ENCODE results near the gene NKX1-1. TPM values are rescaled to one million over a fixed set of nuclear protein-coding genes. Genes with fewer than 3 reads are reported as not detected.
"Not testable (repeated sequence)": the region's sequence is repeated elsewhere in the genome, so short reads cannot be mapped to it uniquely, and the experiment has no call there.

The NKX1-1 gene
- polyA plus RNA-seq, 4 donors: not detected

GRCh38 chr4:1376391-1376840, 29.8 kb downstream of the NKX1-1 start:
- no peak for DNase-seq (ENCODE audit: low read depth in 4 of 4, low spot score in 3 of 4)

DNA sequence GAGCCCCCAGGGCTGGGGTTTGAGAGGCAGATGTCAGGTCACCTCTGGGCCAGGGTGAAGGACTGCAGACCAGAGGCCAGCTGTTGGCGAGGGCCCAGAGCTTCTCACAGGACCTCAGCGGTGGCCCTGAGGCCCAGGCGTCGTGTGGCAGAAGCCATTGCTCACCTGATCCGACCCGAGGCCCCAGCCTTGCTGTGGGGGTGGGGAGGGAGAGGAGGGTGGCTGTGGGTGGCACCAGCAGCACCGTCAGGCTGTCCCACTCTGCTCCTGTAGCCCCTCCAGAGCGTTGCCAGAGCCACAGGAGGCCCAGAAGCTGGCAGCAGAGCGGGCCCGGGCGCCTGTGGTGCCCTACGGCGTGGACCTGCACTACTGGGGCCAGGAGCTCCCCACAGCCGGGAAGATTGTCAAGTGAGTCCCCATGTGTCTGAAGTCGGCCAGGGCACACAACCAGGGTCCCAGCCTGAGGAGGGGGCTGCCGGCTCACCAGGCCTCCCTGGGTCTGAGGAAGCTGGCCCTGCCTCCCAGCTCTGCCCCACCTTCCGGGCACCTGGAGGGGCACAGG, 30.4 kb downstream of the NKX1-1 start:
- DNase-seq (ENCODE audit: low read depth in 4 of 4, low spot score in 3 of 4): no peak

DNA sequence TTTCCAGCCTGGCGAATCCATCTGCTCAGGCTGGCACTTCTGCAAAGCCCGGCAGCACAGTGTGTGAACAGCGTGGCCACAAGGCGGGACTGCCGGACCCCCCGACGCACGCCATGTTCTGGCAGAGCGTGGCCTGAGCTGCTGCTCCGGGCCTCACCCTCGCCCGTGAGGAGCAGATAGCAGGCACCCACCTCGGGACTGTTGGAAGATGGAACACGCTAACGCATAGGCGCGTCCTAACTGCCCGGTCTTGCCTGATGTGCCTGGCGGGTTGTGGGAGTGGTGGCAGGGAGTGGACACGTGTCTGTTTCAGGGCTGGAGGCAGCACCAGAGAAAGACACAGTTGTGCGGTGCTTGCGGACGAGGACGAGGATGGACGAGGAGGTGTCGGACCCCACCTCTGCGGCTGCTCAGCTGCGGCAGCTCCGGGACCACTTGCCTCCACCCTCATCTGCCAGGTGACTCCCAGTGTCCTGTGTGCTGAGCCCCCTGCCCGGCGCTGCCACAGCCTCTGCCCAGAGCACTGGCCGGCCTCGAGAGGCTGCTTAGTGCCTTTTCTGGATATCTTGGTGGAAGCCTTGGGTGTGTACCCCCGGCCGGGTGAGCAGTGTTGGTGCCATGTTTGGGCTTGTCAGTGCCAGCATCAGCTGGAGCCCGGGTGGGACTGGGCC, 31.1 kb downstream of the NKX1-1 start:
- no peak for DNase-seq (ENCODE audit: low read depth in 4 of 4, low spot score in 3 of 4)

DNA sequence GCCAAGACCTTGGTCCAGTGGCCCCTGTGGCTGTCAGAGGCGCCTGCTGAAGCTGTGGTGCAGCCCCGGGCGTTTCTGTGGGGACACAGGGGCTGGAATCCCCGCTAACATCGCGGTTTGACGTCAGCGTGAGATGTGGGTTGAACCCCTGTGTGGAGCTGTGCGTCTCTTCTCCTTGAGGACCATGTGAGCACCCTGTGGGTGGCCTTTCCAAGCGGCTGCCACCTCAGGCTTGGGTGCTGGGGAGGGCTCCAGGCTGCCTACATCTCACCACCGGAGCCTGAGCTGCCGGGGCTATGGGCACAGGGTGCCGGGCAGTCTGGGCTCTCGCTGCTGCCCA, 31.6 kb downstream of the NKX1-1 start:
- no peak for DNase-seq (ENCODE audit: low read depth in 4 of 4, low spot score in 3 of 4)

GRCh38 chr4:1373892-1374705, 32.1 kb downstream of the NKX1-1 start:
- no peak for DNase-seq (ENCODE audit: low read depth in 4 of 4, low spot score in 3 of 4)

- not testable (repeated sequence) for DNase-seq (ENCODE audit: low read depth in 4 of 4, low spot score in 3 of 4)
These were observed 33.7 kb downstream of the NKX1-1 start for GRCh38 chr4:1372576-1372975.

- no peak for DNase-seq (ENCODE audit: low read depth in 4 of 4, low spot score in 3 of 4)
These were observed 34.8 kb downstream of the NKX1-1 start for GRCh38 chr4:1371176-1372165.

- no peak for DNase-seq (ENCODE audit: low read depth in 4 of 4, low spot score in 3 of 4)
These were observed 35.7 kb downstream of the NKX1-1 start for GRCh38 chr4:1370321-1371124.

DNA sequence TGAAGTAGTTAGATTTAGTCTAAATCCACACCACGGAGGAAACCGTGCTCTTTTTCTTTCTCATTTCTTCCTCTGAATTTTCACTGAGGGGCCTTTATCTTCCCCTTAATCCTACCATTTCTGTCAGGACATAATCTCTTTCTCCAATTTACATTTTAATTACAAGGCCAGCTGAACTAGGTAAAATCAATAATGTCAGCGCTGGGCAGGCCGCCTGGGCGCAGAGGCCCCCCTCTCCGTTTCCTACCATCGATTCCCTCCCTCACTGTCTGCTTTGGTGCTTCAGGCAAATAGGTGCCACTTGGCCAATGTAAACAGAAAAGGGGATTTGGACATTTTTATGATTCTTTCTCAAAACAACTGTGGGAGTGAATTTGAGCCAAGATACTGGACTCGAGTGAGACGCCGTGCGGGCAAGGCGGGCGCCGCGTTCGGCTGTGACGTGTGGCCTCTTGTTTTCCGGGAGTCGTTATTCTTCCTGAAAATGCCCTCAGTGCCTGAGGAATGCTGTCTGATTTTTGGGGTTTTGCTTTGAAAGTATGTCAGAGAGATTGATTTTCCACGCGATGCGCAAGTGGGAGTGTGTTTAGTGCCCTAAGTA, 36.7 kb downstream of the NKX1-1 start:
- DNase-seq (ENCODE audit: low read depth in 4 of 4, low spot score in 3 of 4): no peak

GRCh38 chr4:1369091-1369450, 37.2 kb downstream of the NKX1-1 start:
- DNase-seq (ENCODE audit: low read depth in 4 of 4, low spot score in 3 of 4): no peak

GRCh38 chr4:1368421-1369090, 37.7 kb downstream of the NKX1-1 start:
- no peak for DNase-seq (ENCODE audit: low read depth in 4 of 4, low spot score in 3 of 4)

DNA sequence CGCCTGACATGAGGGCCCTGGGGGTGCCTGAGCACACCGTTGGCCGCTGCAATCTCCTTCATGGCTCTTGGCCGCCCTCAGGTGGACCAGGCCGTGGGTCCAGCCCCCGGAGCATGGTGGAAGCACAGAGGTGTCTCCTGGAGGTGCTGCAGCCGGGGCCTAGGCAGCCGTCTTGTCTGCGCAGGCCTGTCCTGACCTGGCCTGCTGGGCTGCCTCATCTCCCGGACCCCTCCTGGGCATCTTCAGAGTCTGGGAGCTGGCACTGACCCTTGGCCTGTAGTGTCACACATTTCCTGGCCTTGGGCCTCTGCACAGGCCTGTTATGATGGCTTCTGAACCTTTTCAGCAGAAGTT, 38.3 kb downstream of the NKX1-1 start:
- no peak for DNase-seq (ENCODE audit: low read depth in 4 of 4, low spot score in 3 of 4)

DNA sequence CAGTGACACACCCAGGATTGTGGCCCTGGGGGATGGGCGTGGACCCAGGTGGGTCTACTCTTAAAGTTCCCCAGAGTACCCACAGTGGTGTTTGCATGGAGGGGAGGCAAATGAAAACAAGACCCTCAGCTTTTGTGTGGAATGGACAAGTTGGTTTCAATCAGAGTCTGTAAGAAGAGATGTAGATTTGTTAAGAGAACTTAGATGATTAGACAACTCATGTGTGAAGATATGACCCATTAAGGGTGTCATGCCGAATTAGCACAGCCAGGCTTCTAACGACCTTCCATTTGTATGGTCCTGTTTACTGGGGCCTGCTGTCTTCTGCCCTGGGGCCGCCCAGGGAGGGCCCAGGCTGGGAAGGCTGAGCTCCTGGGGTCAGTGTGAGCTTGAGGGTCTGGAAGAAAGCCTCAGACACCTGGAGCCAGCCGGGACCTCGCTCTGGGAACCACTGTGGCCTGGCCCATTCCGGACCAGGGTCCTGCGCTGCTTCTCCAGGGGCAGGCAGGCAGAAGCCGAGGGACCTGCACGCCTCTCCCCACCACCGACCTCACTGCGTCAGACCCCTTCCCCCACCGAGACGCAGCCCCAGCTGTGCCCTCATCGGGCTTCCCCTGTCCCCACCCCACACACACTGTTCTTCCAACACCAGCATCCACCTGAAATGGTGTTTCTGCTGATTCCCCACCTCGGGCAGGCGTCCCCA, 38.9 kb downstream of the NKX1-1 start:
- no peak for DNase-seq (ENCODE audit: low read depth in 4 of 4, low spot score in 3 of 4)

DNA sequence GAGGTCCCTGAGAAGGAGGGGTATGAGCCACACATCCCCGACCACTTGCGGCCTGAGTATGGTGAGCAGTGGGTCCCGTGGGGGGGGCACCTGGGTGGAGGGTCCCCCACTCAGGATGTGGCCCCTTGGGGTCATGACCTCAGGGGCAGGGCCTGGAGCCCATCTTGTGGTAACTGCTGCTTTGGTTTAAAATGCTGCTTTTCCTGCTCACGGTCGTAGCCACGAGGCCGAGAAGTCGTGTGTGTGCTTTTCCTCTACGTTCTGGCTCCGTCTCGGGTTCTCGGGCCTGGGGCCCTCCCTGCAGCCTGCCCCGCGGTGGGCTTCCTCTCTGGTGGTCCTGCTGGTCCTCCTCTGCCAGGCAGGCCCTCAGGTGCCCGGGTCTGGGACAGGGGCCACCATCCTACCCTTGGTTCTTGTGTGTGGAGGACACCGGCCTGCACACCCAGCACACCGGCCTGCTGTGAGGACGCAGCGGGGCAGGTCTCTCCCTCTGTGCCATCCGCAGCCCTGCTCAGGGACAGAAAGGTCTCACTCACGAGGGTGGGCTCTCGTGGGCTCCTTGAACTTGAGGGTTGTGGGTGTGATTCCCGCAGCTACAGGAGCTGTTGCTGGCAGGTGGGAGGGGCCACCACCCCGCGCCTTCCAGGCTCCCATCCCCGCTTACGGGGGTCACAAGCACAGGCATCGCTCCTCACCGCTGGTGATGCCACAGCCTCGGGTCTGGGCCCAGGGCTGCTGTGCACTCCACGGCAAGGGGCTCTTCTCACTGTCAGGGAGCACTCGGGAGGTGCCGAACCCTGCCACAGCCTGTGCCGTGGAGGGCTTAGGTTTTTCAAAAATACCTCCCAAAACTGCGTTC, 39.6 kb downstream of the NKX1-1 start:
- DNase-seq (ENCODE audit: low read depth in 4 of 4, low spot score in 3 of 4): no peak

- no peak for DNase-seq (ENCODE audit: low read depth in 4 of 4, low spot score in 3 of 4)
These were observed 40.7 kb downstream of the NKX1-1 start for GRCh38 chr4:1365271-1366178.

- DNase-seq (ENCODE audit: low read depth in 4 of 4, low spot score in 3 of 4): no peak
These were observed 41.5 kb downstream of the NKX1-1 start for GRCh38 chr4:1364748-1365147.

Data from right renal pelvis (tissue), 4 donors.